Aorta (tissue), 5 donors: ENCODE data around the gene BTBD9. TPM values are rescaled to one million over a fixed set of nuclear protein-coding genes. Genes with fewer than 3 reads are reported as not detected.

Experiments used
- ATAC-seq: fragments of 200-7000 bp; cut with Tn5 transposase; one replicate; pipeline ENCODE4 v1.9.1; 2022; ENCODE audit warnings: moderate library complexity; ENCODE audit not compliant: low FRiP score
- DNase-seq, 2 donors: peaks; one replicate each; pipeline ENCODE4 v3.0.0-alpha.2; 2020
- H3K27ac ChIP-seq, 2 donors: one replicate each; pipeline ENCODE4 v1.5.1; 2013; ENCODE audit warnings: low read length in 2 of 2, mild to moderate bottlenecking in 2 of 2, moderate library complexity in 2 of 2, control low read depth in 1 of 2, inconsistent platforms in 1 of 2, low read depth in 1 of 2
- H3K27me3 ChIP-seq, 2 donors: one replicate each; pipeline ENCODE4 v1.6.1; 2013; ENCODE audit warnings: control low read depth in 1 of 2, low read length in 1 of 2, mild to moderate bottlenecking in 1 of 2, moderate library complexity in 1 of 2; ENCODE audit not compliant: insufficient read depth in 2 of 2, control insufficient read depth in 1 of 2
- H3K36me3 ChIP-seq, 2 donors: one replicate each; pipeline ENCODE4 v1.6.1; 2013; ENCODE audit warnings: control low read depth in 1 of 2, low read length in 1 of 2, mild to moderate bottlenecking in 1 of 2; ENCODE audit not compliant: insufficient read depth in 2 of 2, control insufficient read depth in 1 of 2
- H3K4me1 ChIP-seq, 2 donors: one replicate each; pipeline ENCODE4 v1.6.1; 2013; ENCODE audit warnings: low read length in 2 of 2, control low read depth in 1 of 2, mild to moderate bottlenecking in 1 of 2, moderate library complexity in 1 of 2; ENCODE audit not compliant: insufficient read depth in 2 of 2, control insufficient read depth in 1 of 2
- H3K4me3 ChIP-seq, 2 donors: one replicate each; pipeline ENCODE4 v1.5.1; 2013; ENCODE audit warnings: low read length in 2 of 2, control low read depth in 1 of 2, mild to moderate bottlenecking in 1 of 2
- H3K9me3 ChIP-seq: one replicate; pipeline ENCODE4 v1.6.1; 2013; ENCODE audit warnings: mild to moderate bottlenecking, low read length; ENCODE audit not compliant: control insufficient read depth
- WGBS, 2 donors: extraction: QIAGEN DNeasy Blood & Tissue Kit; methylation state at CpG; one replicate each; pipeline ENCODE4 v1.1.7; 2013; 5-methylcytosine and 5-hydroxymethylcytosine counted together
- intact Hi-C, 2 donors: fragments of 100-400 bp; cut with DNase I; formaldehyde crosslinking; loops; one replicate each; pipeline versions ENCODE4 v1.14.2 to v1.15.0; 2022
- polyA plus RNA-seq, 2 donors: library from polyadenylated mRNA; stranded (reverse); fragments of 200-250 nt; gene quantifications; one replicate each; pipeline ENCODE4 v1.2.3, GENCODE V29; 2013
- total RNA-seq, 2 donors: library from RNA; stranded (reverse); fragmentation: NEBNext Ultra II Directional; extraction: Animal tissue kit (Norgen Biotek cat#: 25700); gene quantifications; one replicate each; pipeline ENCODE4 v1.2.1, GENCODE V29; 2021
- donor health status: healthy with polysubstance abuse.
- donor health status: Bipolar disorder and iron deficiency.
- donor health status: DM: no; HTN: no; CAD: no.
- donor health status: DM: no; HTN: no; CAD: no.
- donor health status: DM: yes; HTN: yes; CAD: no.

Gene BTBD9
- total and polyA plus RNA-seq, 4 donors, result 1.5 to 23.6 (median 12.4) TPM

- ATAC-seq (no peak), DNase-seq (no peak)
- no peak overlapping the region for H3K27ac ChIP-seq
- H3K36me3 ChIP-seq, result no peaks in the 10 kb centered on the region
- H3K4me1 ChIP-seq, result no peaks in the 10 kb centered on the region
- no peaks in the 10 kb centered on the region for H3K27me3 ChIP-seq
- H3K4me3 ChIP-seq, result no peak overlapping the region
- 93 to 100% methylated on average over 1 of the region's 1 CpG for WGBS, 2 donors
- intact Hi-C loops, result loop anchor here (10.0 kb wide), 2 partner anchors 703 to 803 kb away; partner anchors contain the start of gene MDGA1 (in 1 of the 2)
- H3K9me3 ChIP-seq, result no peaks in the 10 kb centered on the region
These were observed 141.6 kb downstream of the BTBD9 start for GRCh38 chr6:38498085-38498484.

DNA sequence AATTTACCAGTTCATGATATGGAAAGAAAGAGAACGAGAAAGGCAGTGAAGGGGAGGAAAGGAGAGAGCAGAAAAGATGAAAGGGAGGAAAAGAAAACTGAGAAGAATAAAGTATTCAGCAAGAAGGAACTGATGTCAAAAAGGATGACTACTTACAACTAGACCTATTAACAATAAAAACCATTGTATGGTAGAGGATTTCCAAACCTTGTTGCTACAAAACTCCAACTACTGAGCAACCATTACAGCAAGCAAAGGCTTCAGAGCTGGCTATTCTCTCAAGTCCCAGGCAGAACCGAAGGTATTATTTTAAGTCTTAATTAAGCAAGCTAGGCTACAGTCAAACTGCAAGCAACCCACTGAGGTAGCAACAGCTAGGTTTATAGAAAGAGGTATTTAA lies 142.2 kb downstream of the BTBD9 start:
- DNase-seq, result no peak
- no peak for ATAC-seq
- Histone ChIP-seq H3K4me1 (no peaks in the 10 kb centered on the region), H3K36me3 (no peaks in the 10 kb centered on the region), H3K27me3 (no peaks in the 10 kb centered on the region), H3K27ac (no peak overlapping the region), H3K4me3 (no peak overlapping the region), H3K9me3 (no peaks in the 10 kb centered on the region)
- 89 to 94% methylated on average over 2 of the region's 2 CpGs for WGBS, 2 donors
- intact Hi-C loops, result loop anchor here (10.0 kb wide), 2 partner anchors 703 to 803 kb away; partner anchors contain the start of gene MDGA1 (in 1 of the 2)

DNA sequence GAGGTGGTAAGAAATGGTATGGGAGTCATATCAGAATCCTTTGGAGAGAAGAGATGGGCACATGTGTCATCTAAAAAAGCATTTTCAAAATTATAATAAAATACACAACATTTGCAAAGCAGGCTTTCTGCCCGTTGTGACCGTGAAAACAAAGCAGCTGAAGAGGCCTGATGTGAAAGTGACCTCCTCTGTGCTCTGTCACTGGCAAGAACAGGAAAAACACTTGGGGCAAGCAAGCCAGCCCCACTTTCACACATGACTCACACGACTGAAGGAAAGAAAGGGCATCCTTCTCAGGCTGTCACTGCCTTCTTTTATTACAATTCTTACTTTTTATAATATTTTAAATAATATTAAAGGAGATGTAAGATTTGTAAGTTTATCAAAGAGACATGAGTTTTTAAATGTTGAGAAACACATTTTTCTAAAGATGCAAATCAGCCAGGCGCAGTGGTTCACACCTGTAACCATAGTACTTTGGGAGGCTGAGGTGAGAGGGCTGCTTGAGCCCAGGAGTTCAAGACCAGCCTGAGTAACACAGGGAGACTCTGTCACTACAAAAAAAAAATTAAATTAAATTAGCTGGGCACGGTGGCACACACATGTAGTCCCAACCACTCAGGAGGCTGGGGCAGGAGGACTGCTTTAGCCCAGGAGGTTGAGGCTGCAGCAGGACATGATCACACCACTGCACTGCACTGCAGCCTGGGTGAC lies 143.7 kb downstream of the BTBD9 start:
- H3K4me1 ChIP-seq, result no peaks in the 10 kb centered on the region
- no peak for DNase-seq
- 65 to 69% methylated on average over 5 of the region's 5 CpGs for WGBS, 2 donors
- H3K27ac ChIP-seq, result no peak overlapping the region
- intact Hi-C loops, result loop anchor here (10.0 kb wide), 2 partner anchors 701 to 801 kb away; partner anchors contain the start of gene MDGA1 (in 1 of the 2)
- H3K9me3 ChIP-seq, result no peaks in the 10 kb centered on the region
- H3K4me3 ChIP-seq, result no peak overlapping the region
- H3K27me3 ChIP-seq, result no peaks in the 10 kb centered on the region
- ATAC-seq, result no peak
- no peaks in the 10 kb centered on the region for H3K36me3 ChIP-seq

DNA sequence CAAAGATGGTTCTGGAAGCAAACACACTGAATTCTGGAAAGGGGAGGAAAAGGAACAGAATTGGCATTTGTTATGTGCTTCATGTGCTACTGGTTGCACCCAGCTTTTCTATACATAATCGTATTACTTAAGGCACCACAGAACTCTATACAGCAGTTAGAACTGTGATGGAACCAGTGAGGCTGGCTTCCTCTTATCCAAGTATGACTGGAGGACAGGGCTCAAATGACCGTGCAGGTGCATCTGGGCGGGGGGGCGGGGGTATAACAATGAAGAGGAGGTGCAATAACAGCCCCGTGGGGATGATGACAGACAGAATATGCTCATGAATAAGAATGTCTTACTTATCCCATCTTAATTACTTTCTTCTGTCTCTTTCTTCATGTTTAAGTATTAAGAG lies 144.2 kb downstream of the BTBD9 start:
- 87 to 92% methylated on average over 5 of the region's 5 CpGs for WGBS, 2 donors
- intact Hi-C loops, result loop anchor here (10.0 kb wide), 2 partner anchors 701 to 801 kb away; partner anchors contain the start of gene MDGA1 (in 1 of the 2)
- H3K36me3 ChIP-seq, result no peaks in the 10 kb centered on the region

GRCh38 chr6:38493931-38494547 lies 145.7 kb downstream of the BTBD9 start:
- H3K36me3 ChIP-seq, result no peaks in the 10 kb centered on the region
- H3K9me3 ChIP-seq, result no peaks in the 10 kb centered on the region
- no peak overlapping the region for H3K4me3 ChIP-seq
- intact Hi-C loops, result loop anchor here (5.0 to 10.0 kb wide), 3 partner anchors 699 to 799 kb away; partner anchors contain the start of gene MDGA1 (in 2 of the 2)
- ATAC-seq (no peak), DNase-seq (peak; percentile 67 to 84)
- H3K4me1 ChIP-seq, result no peaks in the 10 kb centered on the region
- no peak overlapping the region for H3K27ac ChIP-seq
- 30 to 33% methylated on average over 6 of the region's 6 CpGs for WGBS, 2 donors
- no peaks in the 10 kb centered on the region for H3K27me3 ChIP-seq

More for the DNA sequence above, 144.2 kb downstream of the BTBD9 start:
- ATAC-seq (no peak), DNase-seq (no peak)
- Histone ChIP-seq H3K4me1 (no peaks in the 10 kb centered on the region), H3K27me3 (no peaks in the 10 kb centered on the region), H3K9me3 (no peaks in the 10 kb centered on the region), H3K27ac (no peak overlapping the region), H3K4me3 (no peak overlapping the region)

DNA sequence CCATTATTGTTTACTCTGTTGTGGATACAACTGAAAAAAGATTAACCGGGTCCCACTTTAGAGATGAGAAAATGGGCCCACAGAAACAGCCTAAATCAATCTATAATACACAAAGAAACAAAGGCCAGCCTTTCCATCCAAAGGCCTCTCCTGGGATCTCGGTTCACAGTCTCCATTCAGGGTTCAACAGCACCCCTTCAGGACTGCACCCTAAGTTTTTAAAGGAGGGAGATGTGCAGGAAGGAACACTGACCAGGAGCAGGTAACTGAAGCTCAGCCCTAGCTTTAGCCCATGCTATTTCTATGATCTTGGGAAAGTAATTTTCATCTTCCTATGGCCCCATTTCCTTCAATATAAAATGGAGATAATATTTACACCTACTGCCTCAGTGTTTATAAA lies 147.7 kb downstream of the BTBD9 start:
- Histone ChIP-seq H3K9me3 (no peaks in the 10 kb centered on the region), H3K4me1 (no peaks in the 10 kb centered on the region), H3K4me3 (no peak overlapping the region), H3K27me3 (no peaks in the 10 kb centered on the region), H3K27ac (no peak overlapping the region), H3K36me3 (no peaks in the 10 kb centered on the region)
- WGBS, 2 donors, result 85 to 94% methylated on average over 2 of the region's 2 CpGs
- intact Hi-C loops, result loop anchor here (5.0 to 10.0 kb wide), 3 partner anchors 697 to 797 kb away; partner anchors contain the start of gene MDGA1 (in 2 of the 2)
- no peak for ATAC-seq
- DNase-seq, result no peak

DNA sequence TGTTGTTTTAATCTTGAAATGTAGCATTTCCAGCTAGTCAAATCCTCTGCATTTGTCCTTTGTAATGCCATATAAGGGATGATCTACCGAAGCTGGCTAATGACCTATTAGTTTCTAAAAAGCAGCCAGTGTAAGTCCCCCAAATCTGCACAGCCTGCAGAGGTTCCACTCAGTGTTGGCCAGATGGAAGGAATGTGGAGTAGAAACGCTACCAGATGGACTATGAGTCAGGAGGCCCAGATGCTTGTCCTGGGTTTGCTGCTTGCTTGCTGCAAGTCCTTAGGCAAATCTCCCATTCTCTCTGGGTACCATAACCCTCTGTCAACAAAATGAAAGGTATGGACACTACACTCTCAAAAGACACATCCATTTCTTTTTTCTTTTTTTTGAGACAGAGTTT lies 149.8 kb downstream of the BTBD9 start:
- H3K4me3 ChIP-seq, result no peak overlapping the region
- no peak for ATAC-seq
- H3K27ac ChIP-seq, result no peak overlapping the region
- 69% methylated on average over 2 of the region's 2 CpGs for WGBS, 2 donors
- no peaks in the 10 kb centered on the region for H3K36me3 ChIP-seq
- H3K4me1 ChIP-seq, result no peaks in the 10 kb centered on the region
- H3K27me3 ChIP-seq, result no peaks in the 10 kb centered on the region
- no peaks in the 10 kb centered on the region for H3K9me3 ChIP-seq
- DNase-seq, result no peak
- intact Hi-C loops, result loop anchor here (5.0 to 10.0 kb wide), 3 partner anchors 695 to 795 kb away; partner anchors contain the start of gene MDGA1 (in 2 of the 2)

DNA sequence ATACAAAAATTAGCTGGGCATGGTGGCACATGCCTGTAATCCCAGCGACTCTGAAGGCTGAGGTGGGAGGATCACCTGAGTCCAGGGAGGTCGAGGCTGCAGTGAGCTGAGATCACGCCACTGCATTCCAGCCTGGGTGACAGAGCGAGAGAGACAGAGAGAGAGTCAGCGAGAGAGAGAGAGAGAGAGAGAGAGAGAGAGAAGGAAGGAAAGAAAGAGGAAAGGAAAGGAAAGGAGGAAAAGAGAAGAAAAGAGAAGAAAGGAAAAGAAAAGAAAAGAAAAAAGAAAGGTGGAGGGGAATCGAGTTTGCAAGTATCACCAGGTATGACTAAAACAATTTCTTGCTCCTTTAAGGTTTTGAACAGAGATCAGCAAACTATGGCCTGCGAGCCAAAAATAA lies 152.3 kb downstream of the BTBD9 start:
- Histone ChIP-seq H3K36me3 (no peaks in the 10 kb centered on the region), H3K27ac (no peak overlapping the region), H3K9me3 (no peaks in the 10 kb centered on the region), H3K4me3 (no peak overlapping the region), H3K27me3 (no peaks in the 10 kb centered on the region), H3K4me1 (peaks cover 0 to 5% of the 10 kb centered on the region in 2 donors)
- DNase-seq (no peak), ATAC-seq (no peak)
- intact Hi-C loops, result no loop called here
- 90 to 92% methylated on average over 7 of the region's 7 CpGs for WGBS, 2 donors
